AG04449 (cell line): ENCODE results near the gene SLX9.

Source experiments
- CTCF ChIA-PET: fragments of 350-600 bp; formaldehyde crosslinking; extraction: SDS; loops from one replicate; lab custom pipeline; 2021; ENCODE audit warnings: antibody characterized with exemption; lab: Yijun Ruan, JAX
- POLR2A ChIA-PET: fragments of 400-600, 350-600 bp; formaldehyde crosslinking; extraction: SDS; loops from one replicate; lab custom pipeline; 2020; ENCODE audit warnings: antibody characterized with exemption, inconsistent platforms; lab: Yijun Ruan, JAX
- DNase-seq: peaks from one replicate; pipeline ENCODE4 v3.0.0-alpha.2; 2010; ENCODE audit warnings: low read depth, low spot score
- H3K4me3 ChIP-seq: 2 replicates; pipeline ENCODE4 v1.5.1; 2011; ENCODE audit warnings: low read depth, mild to moderate bottlenecking, control low read depth, low read length
- TF ChIP-seq, protein P1 (sequence below): IDR thresholded peaks from one replicate; pipeline ENCODE4 v1.5.1; 2011; ENCODE audit warnings: mild to moderate bottlenecking, moderate library complexity, low read length, control low read depth, inconsistent platforms; ENCODE audit not compliant: insufficient read depth; ENCODE audit errors: missing control alignments

Gene SLX9

DNA sequence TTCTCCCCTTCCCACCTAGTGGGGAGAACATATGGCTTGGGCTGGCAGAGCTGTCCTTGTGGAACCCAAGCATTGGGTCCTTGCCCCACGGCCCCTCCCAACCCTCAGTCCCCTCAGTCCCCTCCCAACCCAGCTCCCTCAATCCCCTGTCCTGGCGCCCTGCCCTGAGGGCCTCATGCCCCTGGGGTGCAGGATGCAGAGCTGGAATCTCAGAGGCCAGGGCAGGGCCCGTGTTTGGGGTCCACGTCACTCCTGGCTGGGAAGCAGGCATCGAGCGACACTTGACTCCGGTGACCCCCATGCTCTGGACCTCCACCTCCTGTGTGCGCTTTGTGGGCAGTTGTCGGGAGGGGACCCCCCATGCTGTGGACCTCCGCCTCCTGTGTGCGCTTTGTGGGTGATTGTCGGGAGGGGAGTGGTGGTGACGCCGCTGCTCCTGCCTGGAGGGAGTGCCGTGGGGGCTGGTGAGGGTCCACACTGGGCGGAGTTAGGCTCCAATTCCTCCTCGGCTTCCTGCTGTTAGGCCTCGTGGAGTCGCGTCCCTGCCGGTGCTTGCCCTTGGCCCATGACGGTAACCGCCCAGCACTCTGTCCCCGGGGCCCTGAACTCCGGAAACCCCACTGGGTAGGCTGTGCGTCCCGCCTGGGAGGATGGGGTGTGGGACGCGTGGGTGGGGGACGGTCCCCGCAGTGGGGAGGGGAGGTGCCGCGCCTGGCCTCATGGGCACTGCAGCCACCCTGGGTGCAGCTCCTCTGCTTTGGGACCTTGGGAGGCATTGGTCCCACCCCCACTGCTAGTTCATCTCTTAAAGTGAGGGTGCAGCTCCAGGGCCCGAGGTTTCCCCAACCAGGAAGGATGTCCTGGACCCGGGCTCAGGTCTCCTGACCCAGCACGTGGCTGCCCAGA lies 31.2 kb downstream of the SLX9 start:
- H3K4me3 ChIP-seq, result no peak overlapping the region
- ChIA-PET POLR2A (no interaction called here), CTCF (interaction anchor here (0.6 to 2.2 kb wide), 3 partner anchors 21 to 130 kb away, joined by 3 to 10 read pairs (median 3); no protein-coding TSS in a partner anchor)
- TF ChIP-seq, protein P1, sequence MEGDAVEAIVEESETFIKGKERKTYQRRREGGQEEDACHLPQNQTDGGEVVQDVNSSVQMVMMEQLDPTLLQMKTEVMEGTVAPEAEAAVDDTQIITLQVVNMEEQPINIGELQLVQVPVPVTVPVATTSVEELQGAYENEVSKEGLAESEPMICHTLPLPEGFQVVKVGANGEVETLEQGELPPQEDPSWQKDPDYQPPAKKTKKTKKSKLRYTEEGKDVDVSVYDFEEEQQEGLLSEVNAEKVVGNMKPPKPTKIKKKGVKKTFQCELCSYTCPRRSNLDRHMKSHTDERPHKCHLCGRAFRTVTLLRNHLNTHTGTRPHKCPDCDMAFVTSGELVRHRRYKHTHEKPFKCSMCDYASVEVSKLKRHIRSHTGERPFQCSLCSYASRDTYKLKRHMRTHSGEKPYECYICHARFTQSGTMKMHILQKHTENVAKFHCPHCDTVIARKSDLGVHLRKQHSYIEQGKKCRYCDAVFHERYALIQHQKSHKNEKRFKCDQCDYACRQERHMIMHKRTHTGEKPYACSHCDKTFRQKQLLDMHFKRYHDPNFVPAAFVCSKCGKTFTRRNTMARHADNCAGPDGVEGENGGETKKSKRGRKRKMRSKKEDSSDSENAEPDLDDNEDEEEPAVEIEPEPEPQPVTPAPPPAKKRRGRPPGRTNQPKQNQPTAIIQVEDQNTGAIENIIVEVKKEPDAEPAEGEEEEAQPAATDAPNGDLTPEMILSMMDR, result no peak
- DNase-seq, result no peak

DNA sequence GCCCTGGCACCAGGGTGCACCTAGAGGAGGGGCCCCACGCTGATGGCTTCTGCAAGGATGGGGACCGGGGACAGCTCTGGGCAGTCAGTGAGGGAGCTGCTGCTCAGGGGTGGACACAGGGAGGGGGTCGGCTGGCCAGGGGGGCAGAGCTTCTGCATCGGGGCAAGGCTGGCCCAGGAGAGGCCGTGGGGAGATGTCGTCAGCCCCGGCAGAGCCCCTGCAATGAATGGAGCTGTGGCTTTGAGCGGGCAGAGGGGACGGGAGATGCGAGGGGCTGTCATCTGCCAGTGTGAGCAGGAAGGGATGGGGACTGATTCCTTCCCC lies 31.8 kb downstream of the SLX9 start:
- no peak overlapping the region for H3K4me3 ChIP-seq
- TF ChIP-seq, protein P1, result no peak
- ChIA-PET POLR2A (interaction anchor here (0.7 kb wide), 1 partner anchor 98 kb away, joined by 3 read pairs; no protein-coding TSS in a partner anchor), CTCF (no interaction called here)
- DNase-seq, result no peak

DNA sequence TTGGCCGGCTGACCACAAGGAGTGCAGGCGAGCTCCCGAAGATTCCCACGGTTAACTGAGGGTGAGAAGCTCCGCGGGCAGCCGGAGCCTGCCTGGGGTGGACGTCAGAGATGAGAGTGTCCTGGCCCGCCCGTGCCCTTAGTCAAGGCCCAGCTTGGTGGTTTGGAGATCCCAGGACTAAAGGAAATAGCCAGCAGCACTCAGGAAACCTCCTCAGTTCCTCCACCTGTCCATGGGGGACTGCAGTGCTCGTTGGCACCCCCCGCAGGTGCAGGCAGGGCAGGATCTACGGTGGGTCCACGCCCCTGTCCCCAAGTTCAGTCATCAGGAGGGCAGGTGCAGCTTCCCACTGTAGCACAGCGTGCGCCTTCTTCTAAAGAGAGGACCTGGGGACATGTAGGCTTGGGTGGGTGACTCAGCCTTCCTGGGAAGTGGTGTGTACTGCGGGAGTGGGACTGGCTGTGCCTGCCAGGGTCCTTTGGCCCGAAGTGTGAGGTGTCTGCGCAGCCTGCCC lies 32.5 kb downstream of the SLX9 start:
- no peak overlapping the region for H3K4me3 ChIP-seq
- ChIA-PET POLR2A (interaction anchor here (0.7 kb wide), 1 partner anchor 97 kb away, joined by 3 read pairs; no protein-coding TSS in a partner anchor), CTCF (no interaction called here)
- TF ChIP-seq, protein P1, result no peak
- no peak for DNase-seq

DNA sequence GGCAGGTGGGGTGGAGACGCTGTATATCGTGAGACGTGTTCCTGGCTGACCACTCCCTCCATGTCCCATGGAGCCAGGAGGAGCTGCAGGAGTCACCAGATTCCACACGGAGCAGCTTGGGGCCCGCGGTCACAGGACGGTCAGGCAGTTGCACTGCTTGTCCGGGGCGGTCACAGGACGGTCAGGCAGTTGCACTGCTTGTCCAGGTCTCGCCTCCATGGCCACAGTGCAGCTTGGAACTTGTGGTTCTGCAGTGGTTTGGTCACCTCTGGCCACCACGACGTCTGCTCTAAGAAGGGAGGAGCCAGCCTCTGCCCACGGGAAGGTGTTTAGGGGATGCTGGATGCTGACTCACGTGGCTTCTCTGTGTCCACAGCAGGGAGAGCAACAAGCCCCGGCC lies 33.0 kb downstream of the SLX9 start:
- no peak for DNase-seq
- no peak overlapping the region for H3K4me3 ChIP-seq
- ChIA-PET CTCF (no interaction called here), POLR2A (no interaction called here)
- TF ChIP-seq, protein P1, result no peak

DNA sequence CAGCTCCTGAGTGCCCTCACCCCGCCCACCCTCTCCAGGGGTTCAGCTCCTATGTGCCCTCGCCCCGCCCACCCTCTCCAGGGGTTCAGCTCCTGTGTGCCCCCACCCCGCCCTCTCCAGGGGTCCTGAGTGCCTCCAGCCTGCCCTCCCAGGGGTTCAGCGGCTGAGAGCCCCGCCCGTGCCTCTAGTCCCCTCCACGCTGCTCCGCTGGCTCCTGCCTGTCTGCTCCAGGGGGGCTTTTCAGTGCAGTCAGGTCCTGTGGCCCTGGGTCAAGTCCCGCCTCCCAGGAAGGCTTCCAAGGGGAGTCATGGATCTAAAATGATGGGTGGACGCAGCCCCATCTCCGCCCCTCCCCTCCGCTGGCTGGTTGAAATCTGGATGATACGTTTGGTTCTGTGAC lies 33.8 kb downstream of the SLX9 start:
- no peak for DNase-seq
- POLR2A ChIA-PET, result no interaction called here
- no peak overlapping the region for H3K4me3 ChIP-seq
- TF ChIP-seq, protein P1, result no peak
- CTCF ChIA-PET, result no interaction called here

DNA sequence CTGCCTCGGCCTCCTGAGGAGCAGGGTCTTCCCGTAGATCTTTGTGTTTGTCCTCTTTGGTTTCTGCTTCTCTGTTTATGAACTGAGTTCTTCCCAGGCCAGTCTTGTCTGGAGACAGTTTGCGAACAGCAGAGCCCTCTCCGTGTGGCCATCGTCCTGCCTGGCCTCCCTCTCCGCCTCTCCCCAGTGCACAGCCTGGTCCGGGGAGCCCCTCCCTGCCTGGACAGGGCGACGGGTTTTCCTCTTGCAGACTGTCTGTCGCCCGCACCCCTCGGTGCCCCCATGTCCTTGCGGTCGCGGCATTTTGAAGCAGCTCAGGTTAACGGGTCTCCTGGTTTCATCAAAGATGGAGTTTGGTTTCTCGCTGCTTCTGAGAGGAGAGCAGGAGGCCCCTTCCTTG lies 34.8 kb downstream of the SLX9 start:
- POLR2A ChIA-PET, result no interaction called here
- CTCF ChIA-PET, result no interaction called here
- no peak for DNase-seq
- H3K4me3 ChIP-seq, result no peak overlapping the region
- TF ChIP-seq, protein P1, result no peak
